NCI-H187 (cell line): Measurements from ENCODE around the gene SYNE1.

ENCODE experiments used
- DNase-seq, 2 experiments: peaks; one replicate each; lab custom pipeline; 2025; lab: John Stamatoyannopoulos, UW

SYNE1 gene

DNA sequence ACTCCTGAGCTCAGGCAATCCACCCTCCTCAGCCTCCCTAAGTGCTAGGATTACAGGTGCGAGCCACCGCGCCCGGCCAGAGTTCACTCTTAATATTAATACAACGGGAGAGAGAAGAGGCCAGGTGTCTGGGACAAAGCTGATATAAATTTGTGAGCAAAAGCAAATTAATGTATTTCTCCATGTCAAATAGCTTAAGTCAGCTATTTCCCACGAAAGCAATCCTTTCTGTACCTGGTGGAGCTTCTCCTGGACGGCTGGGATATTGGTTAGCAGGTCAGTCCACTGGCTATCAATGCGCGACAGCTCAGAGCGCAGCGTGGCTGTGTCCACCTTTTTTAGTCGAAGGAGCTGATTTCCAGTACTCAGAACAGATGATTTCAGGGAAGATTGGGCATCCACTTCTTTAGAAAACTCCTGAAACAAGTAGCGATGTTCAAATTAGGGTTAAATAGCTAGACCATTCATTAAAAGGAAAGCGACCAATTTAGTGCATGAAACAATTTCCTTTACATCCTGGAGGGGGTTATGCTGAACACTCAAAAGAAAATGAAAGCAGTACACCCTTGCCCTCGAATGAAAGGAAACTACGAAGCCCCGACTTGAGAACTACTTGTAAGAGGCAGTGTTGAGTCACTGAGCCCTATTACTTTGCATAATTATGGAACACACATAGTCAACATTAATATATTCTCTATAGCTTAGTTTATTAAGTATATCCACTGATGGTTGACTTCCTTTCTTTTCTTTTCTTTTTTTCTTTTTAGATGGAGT, 403.4 kb downstream of the SYNE1 start:
- no peak for DNase-seq

DNA sequence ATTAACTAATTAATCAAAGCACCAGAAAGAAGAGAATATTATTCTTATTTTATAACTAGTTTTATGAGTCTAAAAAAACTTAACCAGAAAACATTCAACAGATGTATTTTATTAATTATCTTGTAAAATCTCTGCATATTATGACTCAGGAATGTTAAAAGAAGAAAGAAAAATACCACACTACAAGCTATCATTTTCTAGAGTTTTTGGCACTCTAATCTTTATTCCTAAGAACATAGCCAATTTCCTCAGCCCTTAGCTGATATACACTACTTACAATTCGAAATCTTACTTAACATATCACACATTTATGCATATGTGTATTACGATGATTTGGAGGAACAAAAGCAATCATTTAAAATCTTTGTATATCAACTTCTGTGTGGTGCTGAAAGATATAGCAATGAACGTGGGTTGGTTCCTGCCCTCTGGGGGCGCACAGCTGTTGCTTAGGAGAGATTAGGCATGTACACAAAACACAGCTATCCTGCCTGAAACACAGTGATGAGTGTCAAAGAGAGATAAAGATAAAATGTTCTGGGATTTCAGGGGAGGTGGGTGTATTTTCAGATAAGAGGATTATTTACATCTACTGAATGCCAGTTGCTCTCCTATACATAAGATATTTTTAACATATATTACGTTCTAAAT, 404.5 kb downstream of the SYNE1 start:
- no peak for DNase-seq

DNA sequence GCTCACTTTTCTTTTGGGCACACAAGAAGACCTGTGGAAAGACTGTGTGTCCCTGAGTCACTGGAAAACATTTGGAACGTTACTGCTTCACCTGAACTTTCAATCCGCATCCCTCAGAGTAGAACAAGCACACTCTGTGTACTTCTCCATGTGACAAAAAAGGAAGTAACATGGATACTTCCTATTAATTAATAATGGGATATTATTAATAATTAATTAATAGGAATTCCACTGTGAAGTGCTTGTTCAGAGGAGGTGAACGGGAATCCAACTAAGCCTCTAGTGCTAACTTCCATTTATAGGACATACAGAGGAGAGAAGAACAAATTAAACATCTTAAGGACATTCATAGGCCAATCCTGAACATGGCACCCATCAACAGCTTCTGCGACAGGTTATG, 407.8 kb downstream of the SYNE1 start:
- DNase-seq, result no peak

DNA sequence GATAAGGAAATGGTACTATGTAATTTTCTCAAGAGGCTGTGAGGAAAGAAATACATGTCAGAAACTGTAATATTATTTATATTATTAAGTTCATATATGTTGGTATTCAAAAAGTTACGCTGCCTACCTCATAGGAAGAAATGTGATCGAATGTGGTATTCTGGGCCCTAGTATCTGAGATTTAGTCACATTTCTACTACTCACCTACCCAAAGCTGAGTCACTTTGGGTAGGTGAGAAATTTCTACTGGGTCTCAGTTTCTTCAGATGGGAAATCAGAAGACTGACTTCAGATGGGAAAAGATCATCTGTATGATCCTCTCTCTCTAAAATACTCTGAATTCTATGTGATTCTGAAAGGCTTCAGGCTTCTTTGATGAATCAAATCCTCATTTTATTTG, 411.0 kb downstream of the SYNE1 start:
- no peak for DNase-seq

DNA sequence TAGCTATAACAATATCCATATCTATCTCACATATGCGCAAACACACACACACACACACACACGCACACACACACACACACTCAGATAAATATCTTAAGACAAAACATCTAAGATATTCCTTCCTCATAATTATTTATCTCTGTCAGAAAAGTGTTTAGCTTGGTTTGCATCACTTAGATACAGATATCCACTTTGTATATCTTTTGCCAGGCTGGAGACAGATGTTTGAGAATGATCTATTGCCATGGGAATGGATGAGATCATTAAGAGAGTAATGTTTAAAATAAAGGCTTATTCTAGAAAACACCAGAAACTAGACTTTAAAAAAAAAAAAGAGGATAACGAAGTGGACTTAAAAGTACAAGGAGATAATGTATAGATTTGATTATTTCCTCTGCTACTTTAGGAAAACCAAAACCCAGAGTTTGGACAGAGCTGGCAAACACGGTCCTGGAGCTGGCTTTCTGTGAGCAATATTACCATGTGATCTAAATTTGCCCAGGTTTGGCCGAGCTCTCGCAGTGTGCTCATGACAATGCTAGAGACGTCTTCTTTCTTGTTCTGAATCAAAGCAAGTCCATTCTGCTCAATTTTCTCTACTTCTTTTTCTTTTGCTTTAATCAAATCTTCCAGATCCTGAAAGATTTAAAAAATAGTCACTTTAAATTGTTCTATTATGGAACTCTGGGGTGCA, 411.8 kb downstream of the SYNE1 start:
- DNase-seq, result no peak

DNA sequence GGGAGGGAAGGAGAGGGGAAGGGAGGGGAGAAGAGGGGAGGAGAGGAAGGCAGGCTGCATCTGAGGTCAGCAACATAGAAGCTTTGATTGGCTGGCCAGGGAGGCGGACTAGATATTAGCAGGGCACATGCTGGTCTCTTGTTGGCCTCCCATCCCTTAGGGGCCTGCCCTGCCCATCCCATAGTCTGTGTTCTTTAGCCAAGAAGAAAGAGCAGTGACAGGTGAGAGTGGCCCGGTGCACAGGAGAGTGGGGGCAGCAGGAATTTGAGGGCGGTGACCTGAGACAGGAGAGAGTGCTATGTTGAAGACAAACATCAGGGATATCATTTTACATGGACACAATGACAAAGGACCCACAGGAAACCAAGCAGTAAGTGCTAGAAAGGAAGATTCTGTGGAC, 413.5 kb downstream of the SYNE1 start:
- no peak for DNase-seq

DNA sequence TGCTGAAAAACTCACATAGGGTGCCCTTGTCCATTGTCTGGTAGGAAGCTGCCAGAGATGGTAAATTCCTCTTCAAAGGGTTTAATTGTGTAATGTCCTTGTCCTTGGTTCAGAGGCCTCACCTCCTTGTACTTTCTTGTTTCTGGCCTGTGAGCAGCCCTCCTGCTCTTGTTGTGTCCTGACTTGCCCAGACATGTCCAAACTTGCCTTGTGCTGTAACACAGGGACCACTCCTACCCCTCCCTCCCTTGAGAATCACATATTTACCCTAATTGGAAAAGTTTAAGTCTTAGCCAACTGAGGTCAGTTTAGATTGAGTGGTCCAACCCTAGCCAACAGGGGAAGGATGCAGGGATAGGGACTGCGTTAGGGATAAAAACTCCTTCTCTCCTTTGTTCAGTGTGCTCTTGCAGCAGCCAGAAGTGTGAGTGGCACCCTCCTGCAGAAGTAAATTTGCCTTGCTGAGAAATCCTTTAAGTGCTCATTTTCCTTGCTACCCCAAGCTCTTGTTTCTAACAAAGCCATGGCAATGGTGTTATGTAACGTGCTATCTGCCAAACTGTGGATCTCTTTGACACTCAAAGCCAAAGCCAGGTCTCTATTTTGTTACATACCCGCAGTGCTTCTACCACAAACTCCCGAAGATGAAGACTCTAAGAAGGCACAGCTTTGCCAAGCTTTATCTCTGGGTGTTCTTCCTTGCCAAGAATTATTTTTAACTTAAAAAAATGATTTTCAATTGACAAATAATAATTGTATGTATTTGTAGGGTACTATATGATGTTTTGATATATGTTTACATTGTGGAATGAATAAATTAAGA, 415.1 kb downstream of the SYNE1 start:
- no peak for DNase-seq

DNA sequence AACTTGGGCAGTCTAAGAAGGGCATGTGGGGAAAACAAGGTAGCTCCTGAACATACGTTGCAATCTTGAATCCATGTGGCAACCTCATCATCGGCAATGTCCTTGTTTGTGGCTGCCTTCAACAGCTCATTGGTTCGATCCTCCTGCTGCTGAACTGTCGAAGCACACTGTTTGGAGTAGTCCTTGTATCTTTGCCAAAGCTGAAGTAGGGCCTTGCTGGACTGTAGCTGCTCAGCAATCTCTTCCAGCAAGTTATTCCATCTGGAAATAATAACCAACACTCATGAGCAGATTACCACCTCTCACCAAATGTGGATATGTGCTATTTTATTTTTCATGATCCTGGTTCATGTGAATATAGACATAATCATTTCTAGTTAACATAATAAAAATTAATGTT, 416.4 kb downstream of the SYNE1 start:
- no peak for DNase-seq

DNA sequence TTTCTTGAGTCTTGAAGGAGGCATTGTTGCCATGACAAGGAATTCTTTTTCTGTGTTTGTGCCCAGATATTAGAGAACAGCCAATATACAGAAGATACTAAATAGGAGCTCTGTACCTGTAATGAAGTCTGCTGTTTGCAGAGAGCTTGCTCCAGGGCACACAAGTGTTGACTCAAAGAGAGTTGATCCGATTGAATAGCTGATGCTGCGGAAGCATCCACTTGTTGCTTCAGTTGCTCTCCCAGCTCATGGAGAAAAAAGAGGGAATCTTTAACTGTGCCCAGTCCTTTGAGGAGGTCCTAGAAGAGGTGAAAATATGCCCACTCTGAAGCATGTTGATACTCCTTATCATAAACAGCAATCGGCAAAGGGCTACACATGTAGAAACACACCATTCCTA, 418.3 kb downstream of the SYNE1 start:
- DNase-seq, result no peak

DNA sequence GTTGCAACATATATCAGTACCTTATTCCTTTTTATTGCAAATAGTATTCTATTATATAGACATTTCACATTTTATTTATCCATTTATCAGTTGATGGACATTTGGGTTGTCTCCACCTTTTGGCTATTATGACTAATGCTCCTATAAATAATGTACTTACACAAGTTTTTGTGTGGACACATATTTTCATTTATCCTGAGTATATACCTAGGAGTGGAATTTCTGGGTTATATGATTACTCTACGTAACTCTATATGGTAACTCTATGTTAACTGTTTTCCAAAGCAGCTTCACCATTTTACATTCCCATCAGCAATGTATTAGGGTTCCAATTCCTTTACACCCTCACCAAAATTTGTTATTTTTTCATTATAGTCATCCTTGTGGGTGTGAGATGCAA, 424.7 kb downstream of the SYNE1 start:
- DNase-seq, result no peak

DNA sequence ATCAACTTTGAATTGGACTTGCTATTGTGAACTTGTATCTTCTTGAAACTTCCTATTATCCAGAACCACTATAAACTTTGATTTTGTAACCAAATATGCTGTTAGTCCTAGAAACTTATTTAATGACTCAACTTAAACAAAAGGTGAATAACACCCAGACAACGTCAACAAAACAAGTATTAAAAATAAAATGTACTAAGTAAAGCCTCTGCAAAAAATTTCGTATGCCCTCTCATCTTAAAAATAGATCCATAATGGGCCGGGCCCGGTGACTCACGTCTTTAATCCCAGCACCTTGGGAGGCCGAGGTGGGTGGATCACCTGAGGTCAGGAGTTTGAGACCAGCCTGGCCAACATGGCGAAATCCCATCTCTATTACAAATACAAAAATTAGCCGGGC, 428.0 kb downstream of the SYNE1 start:
- DNase-seq, result no peak

DNA sequence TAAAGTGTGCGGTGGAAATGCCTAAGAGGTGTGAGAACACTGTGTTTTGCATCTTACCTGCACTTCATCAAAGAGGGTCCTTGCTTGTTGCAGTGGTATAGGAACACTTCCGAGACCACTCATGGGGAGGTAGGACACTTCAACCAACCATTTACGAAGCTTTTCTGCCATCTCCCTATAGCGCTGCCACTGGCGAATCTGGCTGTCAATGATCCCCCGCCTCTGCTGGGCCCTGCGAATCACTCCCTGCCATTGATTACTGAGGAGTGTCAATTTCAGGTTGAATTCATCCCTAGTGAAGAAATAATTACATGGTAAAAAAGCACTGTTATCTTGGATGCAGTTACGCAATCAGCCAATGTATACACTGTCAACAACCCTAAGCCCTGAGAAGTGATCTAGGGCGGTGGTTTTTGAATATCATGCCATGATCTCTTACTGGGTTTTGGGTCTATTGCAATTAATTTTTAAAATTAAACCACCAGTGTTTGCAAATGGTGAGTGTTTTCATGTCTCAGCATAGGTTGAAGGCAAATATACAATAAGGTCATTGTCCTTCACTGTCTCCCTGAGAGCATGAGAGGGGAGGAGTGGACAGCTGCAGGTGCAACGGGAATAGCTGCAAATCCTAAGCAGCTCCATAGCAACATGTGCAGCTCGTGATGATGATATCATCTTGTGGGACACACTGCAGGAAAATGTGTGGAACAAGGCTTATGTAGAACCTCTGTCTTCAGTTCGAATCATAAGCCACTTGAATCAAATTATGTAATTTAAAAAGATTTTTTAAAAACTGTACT, 429.0 kb downstream of the SYNE1 start:
- DNase-seq, result no peak

DNA sequence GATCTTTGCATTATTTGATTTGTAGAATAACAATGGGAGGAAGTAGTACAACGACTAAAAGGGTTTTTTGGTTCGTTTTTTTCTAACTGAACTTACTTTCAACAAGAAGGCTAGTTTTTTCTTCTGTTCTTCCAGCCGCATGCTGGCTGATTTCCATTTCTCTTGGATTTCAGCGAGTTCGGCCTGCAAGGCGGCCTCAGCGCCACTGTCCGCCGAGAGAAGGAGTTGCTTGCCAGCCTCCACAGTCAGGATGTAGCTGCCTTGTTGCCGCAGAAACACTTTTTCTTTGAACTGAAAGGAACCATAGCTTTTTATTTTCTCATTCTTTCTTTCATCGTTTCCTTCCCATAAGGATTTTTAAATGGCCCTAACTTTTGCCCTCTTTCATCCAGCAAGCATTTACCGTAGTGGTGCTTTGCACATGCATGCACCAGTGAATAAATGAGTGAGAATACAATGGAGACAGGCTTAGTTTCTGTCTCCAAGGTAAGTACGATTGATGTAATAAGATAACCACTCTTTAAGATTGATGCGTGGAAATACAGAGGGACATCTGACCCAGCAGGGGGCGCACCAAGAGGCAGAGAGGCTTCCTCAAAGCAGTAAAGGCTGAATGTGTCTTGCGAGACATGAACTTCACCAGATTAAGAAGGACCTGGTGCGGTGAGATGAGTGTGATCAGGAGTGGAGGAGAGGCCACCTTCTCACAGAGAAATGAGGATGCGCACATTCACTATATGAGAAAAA, 430.9 kb downstream of the SYNE1 start:
- DNase-seq, result no peak

DNA sequence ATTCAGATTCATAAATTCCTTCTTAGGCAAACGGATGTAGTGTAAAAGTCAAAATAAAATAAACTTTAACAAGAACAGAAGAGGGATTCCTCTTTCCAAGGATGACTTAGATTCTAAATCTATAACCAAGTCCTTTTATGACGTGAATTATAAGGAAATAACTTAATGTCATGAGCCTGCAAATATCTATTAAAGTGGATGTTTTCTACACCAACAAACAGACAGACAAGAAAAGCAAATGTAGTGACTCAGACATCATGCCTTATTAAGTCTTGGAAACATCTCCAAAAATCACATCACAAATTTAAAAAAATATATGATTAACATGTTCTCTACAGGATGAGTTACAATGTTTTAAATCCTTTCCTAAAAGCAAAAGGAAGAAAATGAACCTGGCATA, 432.6 kb downstream of the SYNE1 start:
- no peak for DNase-seq

DNA sequence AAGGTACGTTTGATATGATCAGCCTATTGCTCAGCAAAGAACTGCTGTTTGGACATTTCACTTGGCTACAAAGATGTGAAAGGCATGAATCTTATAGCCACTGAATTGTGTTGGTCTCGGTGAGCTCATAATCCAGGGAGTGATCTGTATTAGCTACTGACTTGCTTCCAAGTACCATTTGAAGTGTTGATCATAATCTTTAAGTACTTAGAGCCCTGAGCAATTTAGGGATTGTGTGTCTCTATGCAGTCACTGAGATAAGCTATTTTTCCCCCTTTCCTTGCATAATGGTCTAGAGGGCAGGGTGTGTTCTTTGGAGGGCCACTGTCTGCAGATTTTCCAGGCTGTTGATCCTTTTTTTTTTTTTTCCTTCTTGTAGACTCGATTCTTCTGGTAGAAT, 436.0 kb downstream of the SYNE1 start:
- no peak for DNase-seq

DNA sequence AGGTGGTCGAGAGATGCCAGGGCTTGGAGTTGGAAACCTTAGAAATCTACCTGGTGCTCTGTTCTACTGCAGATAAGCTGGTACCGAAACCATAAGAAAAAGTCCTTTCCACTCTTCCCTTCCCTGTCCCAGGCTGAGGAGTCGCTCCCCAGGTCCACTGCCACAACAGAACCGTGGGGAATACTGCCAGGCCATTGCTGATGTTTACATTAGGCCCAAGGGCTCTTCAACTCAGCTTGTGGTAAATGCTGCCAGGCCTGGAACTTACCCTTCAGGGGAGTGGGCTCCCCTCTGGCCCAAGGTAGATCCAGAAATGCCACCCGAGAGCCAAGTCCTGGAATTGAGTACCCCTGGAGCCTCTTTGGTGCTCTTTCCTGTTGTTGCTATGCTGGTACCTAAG, 441.3 kb downstream of the SYNE1 start:
- no peak for DNase-seq

DNA sequence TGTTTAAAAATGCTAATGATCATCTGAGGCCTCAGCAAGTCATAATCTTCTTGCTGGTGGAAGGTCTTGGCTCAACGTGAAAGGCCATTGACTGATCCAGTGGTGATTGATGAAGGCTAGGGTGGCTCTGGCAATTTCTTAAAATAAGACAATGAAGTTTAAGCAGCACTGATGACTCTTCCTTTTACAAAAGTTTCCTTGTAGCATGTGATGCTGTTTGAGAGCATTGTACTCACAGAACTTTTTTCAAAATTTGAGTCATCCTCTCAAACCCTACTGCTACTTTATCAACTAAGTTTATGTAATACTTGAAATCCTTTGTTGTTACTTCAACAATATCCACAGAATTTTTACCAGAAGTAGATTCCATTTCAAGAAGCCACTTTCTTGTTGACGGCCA, 447.4 kb downstream of the SYNE1 start:
- no peak for DNase-seq

DNA sequence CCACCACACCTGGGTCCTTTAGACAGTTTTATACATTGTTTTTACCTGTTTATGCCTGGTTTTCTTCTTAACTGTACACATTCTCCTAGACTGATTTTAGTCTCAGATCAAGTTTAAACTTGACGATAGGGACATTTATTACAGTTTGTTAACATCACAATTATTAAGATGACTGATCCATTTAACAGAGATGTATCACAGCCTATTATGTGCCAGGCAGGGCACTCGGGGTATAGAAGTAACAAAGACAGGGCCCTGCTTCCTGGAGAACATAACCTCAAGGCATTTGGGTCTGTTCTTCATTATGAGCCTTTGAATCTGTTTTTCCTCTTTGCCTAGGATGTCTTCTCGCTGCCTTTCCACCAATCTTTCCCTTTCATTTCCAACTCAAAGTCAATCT, 449.2 kb downstream of the SYNE1 start:
- DNase-seq, result no peak

DNA sequence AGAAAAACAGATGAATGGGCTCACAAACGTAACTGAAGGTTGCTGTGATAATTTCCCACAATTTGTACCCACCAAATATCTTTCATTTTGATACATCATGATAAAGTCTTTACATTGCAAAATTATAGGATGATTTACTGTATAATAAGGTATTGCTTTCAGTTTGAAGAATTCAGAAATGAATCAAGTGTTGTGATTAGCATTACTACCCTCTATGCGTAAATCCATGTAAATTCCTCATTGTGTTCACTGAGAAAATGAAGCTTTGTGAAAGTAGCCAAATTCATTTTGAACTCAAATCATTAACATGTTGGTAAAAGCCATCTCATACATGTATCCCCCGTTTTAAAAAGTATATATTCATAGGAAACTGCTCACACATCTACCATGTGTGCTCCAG, 450.3 kb downstream of the SYNE1 start:
- no peak for DNase-seq

DNA sequence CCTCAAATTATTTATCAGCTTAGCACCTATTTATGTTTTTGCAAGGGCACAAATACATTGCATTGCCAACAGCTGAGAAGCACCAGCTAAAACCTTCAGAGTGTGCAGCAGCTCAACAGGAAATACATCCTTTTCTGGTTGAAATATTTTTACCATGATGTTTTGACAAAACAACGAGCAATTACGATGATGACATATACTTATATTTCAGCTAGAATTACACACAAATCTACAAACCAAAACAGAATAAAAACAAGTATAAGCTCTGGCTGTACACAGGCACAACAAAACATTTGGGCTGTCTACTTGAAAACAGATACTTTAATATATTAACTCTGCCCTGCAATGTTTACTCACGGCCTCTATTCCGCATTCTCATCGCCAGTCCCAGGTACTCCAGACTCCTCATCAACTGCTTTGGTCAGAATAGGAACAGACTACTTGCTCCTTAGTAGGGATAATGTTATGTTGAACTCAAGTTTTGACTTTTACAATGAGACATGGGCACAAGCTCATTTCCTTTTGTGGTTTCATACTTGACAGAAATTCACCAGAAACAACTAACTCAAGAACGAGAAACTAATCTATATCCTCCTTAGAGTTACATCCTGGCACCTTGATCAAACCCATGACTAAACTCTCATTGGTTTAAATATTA, 452.1 kb downstream of the SYNE1 start:
- no peak for DNase-seq

DNA sequence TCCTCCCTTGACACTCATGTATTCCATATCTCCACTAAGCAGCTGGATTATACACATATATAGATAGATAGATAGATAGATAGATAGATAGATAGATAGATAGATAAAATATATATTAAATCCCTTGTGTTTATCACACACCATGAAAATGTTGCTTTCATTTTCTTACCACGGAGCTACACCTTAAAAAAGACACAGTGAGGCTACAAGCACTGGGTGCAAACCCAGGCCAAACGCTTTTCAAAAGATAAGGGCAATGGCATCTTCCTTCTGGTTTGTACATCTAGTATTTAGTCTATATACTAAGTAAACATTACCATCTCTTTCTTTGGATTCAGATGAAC, 452.6 kb downstream of the SYNE1 start:
- no peak for DNase-seq
